Activated naive CD8-positive, alpha-beta T cell treated with anti-CD3 and anti-CD28 coated beads, Interleukin-2, amount 10 ng/mL, durations not matched to agents 7 days and 5 days (primary cell): ENCODE results near the gene ACP4. TPM values are rescaled to one million over a fixed set of nuclear protein-coding genes. Genes with fewer than 3 reads are reported as not detected.

Source experiments
- ATAC-seq: fragments of 150-1000 bp; cut with Tn5 transposase; one replicate; pipeline ENCODE4 v1.10.0; 2021; ENCODE audit warnings: low read depth, moderate library complexity
- POLR2A ChIA-PET: fragments of 350-600 bp; sonication (Branson Sonifier 250); formaldehyde crosslinking; loops from one replicate; lab custom pipeline; 2021; ENCODE audit warnings: antibody characterized with exemption; lab: Charles Lee
- DNase-seq: peaks from one replicate; pipeline ENCODE4 v3.0.0; 2021
- H3K27ac Mint-ChIP-seq: one replicate; pipeline ENCODE4 v1.8.0; 2022; ENCODE audit warnings: mild to moderate bottlenecking, mixed read lengths
- H3K27me3 Mint-ChIP-seq: one replicate; pipeline ENCODE4 v1.8.0; 2022; ENCODE audit warnings: mild to moderate bottlenecking, moderate library complexity, mixed read lengths
- H3K36me3 Mint-ChIP-seq: one replicate; pipeline ENCODE4 v1.8.0; 2021; ENCODE audit warnings: mild to moderate bottlenecking, mixed read lengths
- H3K4me1 Mint-ChIP-seq: one replicate; pipeline ENCODE4 v1.8.0; 2021; ENCODE audit warnings: mixed read lengths
- H3K4me3 Mint-ChIP-seq: one replicate; pipeline ENCODE4 v1.8.0; 2022; ENCODE audit warnings: mild to moderate bottlenecking, moderate library complexity, mixed read lengths
- H3K9me3 Mint-ChIP-seq: one replicate; pipeline ENCODE4 v1.8.0; 2021; ENCODE audit warnings: mixed read lengths
- total RNA-seq, 2 experiments: library from RNA; stranded (reverse); gene quantifications; one replicate each; pipeline ENCODE4 v1.2.3, GENCODE V29; 2021

Gene ACP4
- total RNA-seq, 2 experiments from 2014 or later: not detected

DNA sequence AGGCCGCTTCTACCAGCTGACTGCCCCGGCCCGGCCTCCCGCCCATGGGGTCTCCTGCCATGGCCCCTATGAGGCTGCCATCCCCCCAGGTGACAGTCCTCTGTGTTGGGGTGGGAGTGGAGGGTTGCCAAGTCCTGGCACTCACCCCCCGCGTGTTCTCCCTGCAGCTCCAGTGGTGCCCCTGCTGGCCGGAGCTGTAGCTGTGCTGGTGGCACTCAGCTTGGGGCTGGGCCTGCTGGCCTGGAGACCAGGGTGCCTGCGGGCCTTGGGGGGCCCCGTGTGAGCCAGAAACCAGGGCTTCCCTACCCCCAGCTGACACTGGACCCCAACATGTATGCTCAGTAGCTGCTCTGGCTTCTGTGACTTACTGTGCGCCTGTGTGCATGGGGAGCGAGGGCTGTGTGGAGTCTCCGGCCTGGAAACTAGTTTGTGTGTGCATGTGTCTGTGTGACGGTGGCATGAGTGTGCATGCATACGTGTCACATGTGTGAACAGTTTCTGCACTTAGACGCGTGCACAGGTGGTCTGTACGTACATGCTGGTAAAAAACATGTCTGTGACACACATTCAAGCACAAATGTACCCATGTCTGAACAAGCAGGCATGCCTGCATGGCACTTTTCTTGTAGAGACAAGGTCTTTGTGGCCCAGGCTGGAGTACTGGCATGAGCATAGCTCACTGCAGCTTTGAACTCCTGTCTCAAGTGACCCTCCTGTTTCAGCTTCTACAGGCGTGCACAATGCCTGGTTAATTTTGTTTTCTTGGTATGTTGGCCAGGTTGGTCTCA is 4.9 kb downstream of the ACP4 start:
- Mint-ChIP-seq H3K4me3 (no peak overlapping the region), H3K27ac (no peak overlapping the region), H3K36me3 (peaks cover under 1% of the 10 kb centered on the region), H3K27me3 (no peaks in the 10 kb centered on the region), H3K4me1 (peaks cover 2% of the 10 kb centered on the region), H3K9me3 (no peaks in the 10 kb centered on the region)
- DNase-seq (no peak), ATAC-seq (no peak)
- POLR2A ChIA-PET: interaction anchor here (0.9 to 2.0 kb wide), 2 partner anchors 9 to 12 kb away, joined by 3 to 12 read pairs; no protein-coding TSS in a partner anchor

DNA sequence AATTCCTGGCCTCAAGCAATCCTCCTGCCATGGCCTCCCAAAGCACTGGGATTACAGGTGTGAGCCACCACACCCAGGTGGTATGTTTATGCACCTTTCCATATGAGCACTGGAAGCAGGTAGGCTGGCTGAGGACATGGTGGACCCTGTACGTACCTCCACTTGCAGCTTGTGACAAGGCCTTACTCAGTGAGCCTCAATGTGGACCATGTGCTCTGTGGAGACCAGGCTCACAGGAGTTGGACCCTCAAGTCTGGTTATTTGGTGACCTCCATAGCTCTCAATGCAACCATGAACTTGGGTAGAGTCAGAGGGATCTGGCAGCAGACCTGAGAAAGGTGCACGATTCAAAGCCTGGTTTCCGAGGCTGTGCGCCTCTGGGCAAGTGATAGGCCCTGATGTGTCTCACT is 5.5 kb downstream of the ACP4 start:
- Mint-ChIP-seq H3K4me1 (peaks cover 2% of the 10 kb centered on the region), H3K27me3 (no peaks in the 10 kb centered on the region), H3K36me3 (peaks cover 2% of the 10 kb centered on the region), H3K9me3 (no peaks in the 10 kb centered on the region), H3K4me3 (no peak overlapping the region), H3K27ac (no peak overlapping the region)
- no peak for DNase-seq
- POLR2A ChIA-PET: interaction anchor here (2.0 kb wide), 1 partner anchor 9 kb away, joined by 12 read pairs; no protein-coding TSS in a partner anchor
- no peak for ATAC-seq

DNA sequence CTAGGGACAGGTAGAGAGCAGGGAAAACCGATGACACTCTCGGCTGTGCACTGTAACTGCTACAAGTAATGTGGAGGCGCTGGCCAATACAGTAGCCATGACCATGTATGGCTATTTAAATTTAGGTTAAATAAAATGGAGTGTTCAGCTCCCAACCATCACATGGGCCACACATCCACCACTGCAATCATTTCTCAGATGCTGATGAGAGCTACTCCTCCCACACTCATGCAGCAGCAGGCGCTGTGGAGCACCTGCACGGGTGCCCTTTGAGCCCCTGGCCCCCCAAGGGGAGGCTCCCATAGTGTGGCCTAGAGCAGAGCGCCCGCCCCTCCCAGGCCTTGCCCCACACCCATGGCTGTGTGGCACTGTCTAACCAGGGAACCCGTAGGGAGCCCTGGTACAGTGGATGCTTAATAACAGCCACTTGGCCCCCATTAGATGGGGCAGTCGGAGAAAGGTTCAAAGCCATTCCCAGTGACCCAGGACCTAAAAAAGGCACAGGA is 6.0 kb downstream of the ACP4 start:
- Mint-ChIP-seq H3K4me1 (peaks cover 5% of the 10 kb centered on the region), H3K27ac (no peak overlapping the region), H3K27me3 (no peaks in the 10 kb centered on the region), H3K36me3 (peaks cover 6% of the 10 kb centered on the region), H3K9me3 (no peaks in the 10 kb centered on the region), H3K4me3 (no peak overlapping the region)
- ATAC-seq (no peak), DNase-seq (no peak)
- POLR2A ChIA-PET: interaction anchor here (2.0 kb wide), 1 partner anchor 8 kb away, joined by 12 read pairs; no protein-coding TSS in a partner anchor

DNA sequence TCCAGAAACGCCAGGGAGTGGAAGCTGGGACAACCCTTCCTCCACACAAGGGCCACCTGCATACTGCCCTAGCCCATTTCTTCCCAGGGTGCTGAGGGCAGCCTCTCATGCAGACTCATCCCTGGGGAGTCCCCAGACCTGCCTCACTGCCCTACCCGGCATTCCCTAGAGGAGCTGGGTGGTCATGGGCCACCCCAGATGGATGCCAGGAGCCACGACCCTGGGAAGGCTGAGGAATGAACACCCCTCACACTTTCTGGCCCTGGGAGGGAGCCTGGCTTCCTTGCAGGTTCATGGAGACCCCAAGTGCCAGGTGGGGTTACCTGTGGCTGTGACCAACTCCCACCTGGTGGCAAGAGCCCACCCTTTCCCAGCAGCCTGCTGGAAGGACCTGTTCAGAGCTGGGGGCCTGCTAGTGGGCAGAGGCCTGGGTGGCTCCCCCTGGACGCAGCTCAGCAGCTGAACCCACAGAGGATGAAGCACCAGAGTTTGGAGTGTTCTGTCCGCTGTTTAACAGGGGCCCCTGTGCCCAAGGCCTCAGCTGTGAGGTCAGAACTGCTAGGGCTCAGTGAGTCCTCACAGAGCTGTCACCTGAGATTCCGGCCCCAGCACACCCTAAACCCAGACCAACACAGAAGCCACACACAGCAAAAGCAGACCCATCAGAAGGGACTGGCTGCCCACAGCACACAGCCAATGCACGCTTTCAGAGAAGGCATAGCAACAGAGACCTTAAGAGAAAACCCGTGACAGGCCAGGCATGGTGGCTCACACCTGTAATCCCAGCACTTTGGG is 6.6 kb downstream of the ACP4 start:
- H3K4me3 Mint-ChIP-seq: no peak overlapping the region
- peaks cover 7% of the 10 kb centered on the region for H3K36me3 Mint-ChIP-seq
- no peaks in the 10 kb centered on the region for H3K27me3 Mint-ChIP-seq
- no peaks in the 10 kb centered on the region for H3K9me3 Mint-ChIP-seq
- POLR2A ChIA-PET: no interaction called here
- peaks cover 7% of the 10 kb centered on the region for H3K4me1 Mint-ChIP-seq
- no peak for DNase-seq
- ATAC-seq: no peak
- no peak overlapping the region for H3K27ac Mint-ChIP-seq

DNA sequence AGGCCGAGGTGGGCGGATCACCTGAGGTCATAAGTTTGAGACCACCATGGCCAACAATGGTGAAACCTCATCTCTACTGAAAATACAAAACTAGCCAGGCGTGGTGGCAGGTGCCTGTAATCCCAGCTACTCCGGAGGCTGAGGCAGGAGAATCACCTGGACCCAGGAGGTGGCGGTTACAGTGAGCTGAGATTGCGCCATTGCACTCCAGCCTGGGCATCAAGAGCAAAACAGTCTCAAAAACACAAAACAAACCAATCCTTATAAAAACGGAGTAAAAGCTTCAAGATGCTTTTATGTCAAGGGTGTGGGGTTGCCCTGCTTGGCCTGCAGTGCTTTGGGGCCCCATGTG is 7.2 kb downstream of the ACP4 start:
- H3K36me3 Mint-ChIP-seq: peaks cover 10% of the 10 kb centered on the region
- H3K9me3 Mint-ChIP-seq: no peaks in the 10 kb centered on the region

DNA sequence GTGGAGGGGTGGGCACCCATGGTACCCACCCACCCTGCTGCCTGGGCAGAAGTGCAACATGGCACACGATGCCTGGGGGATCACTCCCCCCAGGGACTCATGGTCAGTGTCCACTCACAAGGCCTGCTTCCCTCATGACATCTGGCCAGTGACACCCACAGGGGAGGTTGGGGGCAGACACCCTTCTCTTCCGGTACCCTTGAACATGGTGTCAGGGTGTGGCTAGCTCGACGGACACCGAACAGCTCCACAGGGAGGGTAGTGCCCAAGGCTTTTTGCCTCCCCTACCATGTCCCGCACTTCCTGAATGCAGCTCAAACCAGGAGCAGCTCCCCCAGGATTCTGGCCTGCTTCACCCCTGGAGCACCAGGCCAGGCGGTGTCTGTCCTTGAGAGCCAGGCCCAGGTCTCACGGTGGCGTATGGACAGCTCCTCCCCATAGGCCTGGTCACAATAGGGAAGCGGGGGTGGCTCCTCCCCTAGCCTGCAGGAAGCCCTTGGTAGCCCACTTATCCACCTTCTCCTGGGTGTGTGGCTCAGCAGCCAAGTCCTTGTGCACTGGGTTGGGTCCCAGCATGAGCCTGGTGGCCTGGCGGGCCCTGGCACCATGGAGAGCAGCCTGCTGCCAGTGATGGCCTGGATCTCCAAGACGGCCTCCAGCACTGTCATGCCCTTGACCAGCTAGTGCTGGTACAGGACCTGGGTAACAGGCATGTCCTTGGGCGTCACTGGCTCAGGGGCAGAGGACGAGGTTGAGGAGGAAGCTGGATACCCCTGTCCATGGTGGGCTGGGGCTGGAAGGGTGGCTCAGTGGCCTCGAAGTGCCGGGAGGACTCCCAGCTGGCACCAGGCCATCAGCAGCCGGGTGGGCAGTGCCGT is 7.8 kb downstream of the ACP4 start:
- DNase-seq: no peak
- H3K9me3 Mint-ChIP-seq: no peaks in the 10 kb centered on the region
- peaks cover 14% of the 10 kb centered on the region for H3K36me3 Mint-ChIP-seq
- H3K27ac Mint-ChIP-seq: no peak overlapping the region
- no peak overlapping the region for H3K4me3 Mint-ChIP-seq
- peaks cover 17% of the 10 kb centered on the region for H3K4me1 Mint-ChIP-seq
- ATAC-seq: no peak
- no peaks in the 10 kb centered on the region for H3K27me3 Mint-ChIP-seq
- POLR2A ChIA-PET: no interaction called here

More for the DNA sequence above, 7.2 kb downstream of the ACP4 start:
- no peak overlapping the region for H3K27ac Mint-ChIP-seq
- DNase-seq (no peak), ATAC-seq (no peak)
- POLR2A ChIA-PET: no interaction called here
- H3K27me3 Mint-ChIP-seq: no peaks in the 10 kb centered on the region
- peaks cover 12% of the 10 kb centered on the region for H3K4me1 Mint-ChIP-seq
- H3K4me3 Mint-ChIP-seq: no peak overlapping the region

DNA sequence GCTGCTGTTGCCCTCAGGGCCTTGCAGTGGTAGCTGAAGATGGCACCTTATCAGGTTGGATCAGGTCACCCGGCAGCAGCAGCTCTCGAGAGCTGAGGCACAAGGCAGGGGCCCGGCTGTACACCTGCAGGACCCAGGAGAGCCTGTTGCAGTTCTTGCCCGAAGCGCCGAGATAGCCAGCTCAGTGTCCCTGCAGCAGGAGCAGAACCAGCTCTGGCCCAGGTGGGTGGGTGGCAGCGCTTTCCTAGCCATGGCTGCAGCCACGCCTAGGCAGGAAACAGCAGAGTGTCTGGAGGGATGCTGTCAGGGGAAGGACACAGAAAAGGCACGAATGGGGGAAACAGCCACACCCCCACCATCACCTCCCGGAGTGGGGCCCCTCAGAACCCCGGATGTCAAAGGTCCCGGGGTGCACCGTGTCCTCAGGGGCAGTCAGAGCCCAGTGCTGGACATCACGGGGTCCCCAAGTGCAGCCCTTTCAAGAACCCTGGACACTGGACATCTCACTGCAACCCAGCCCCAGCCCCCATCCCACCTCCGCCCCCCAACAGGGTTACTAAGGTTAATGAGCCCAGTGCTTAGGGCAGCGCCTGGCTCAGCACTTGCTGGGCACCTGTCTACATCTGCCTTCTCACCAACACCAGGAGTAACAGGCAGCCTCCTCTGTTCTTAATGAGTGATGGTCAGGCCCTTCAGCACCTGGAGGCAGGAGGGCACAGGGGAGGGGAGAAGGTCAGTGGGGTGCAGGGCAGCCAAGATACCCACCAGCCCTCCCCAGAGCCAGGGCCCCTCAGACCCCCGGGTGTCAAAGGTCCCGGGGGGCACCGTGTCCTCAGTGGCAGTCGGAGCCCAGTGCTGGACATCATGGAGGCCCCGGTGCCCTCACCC is 8.7 kb downstream of the ACP4 start:
- Mint-ChIP-seq H3K9me3 (no peaks in the 10 kb centered on the region), H3K27ac (no peak overlapping the region), H3K4me1 (peaks cover 23% of the 10 kb centered on the region), H3K36me3 (peaks cover 19% of the 10 kb centered on the region), H3K4me3 (no peak overlapping the region), H3K27me3 (no peaks in the 10 kb centered on the region)
- POLR2A ChIA-PET: no interaction called here
- DNase-seq: no peak
- no peak for ATAC-seq

DNA sequence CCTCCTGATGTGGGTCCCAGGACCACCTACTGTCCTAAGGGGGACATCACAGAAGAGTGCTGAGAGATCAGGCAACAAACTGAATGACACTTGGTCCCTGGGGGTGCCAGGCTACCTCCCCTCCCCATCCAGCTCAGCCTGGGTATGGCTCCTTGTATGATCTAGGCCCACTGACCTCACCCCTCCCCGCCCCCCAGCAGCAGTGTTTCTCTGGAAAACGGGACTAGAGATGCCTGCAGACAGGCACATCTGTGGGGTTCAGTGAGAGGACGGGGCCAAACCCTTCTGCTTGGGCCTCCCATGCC is 9.3 kb downstream of the ACP4 start:
- Mint-ChIP-seq H3K27me3 (no peaks in the 10 kb centered on the region), H3K4me3 (no peak overlapping the region), H3K27ac (no peak overlapping the region), H3K4me1 (peaks cover 21% of the 10 kb centered on the region), H3K36me3 (peaks cover 21% of the 10 kb centered on the region), H3K9me3 (no peaks in the 10 kb centered on the region)
- DNase-seq (no peak), ATAC-seq (no peak)
- POLR2A ChIA-PET: no interaction called here

DNA sequence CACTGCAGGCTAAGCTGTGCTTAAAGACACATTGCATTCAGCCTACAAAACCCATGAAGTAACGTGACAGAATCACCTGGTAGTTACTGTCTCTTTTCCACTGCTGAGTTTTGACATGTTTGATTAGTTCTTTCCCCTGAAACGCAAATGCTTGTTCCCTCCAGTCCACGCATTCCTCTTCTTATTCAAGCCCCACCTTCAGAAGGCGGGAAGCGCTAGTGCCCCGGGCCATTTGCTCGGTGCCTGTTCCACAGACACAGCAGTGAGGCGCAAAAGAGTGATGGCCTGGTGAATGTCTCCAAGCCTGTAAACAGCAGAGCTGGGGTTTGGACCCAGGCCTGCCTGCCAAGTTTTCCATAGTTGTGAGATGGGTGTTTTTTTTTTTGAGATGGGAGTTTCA is 10.9 kb downstream of the ACP4 start:
- Mint-ChIP-seq H3K36me3 (peaks cover 21% of the 10 kb centered on the region), H3K27me3 (no peaks in the 10 kb centered on the region), H3K27ac (no peak overlapping the region), H3K4me3 (no peak overlapping the region), H3K4me1 (peaks cover 25% of the 10 kb centered on the region), H3K9me3 (no peaks in the 10 kb centered on the region)
- no peak for ATAC-seq
- DNase-seq: no peak
- POLR2A ChIA-PET: interaction anchor here (0.8 kb wide), 2 partner anchors 14 to 59 kb away, joined by 3 read pairs; no protein-coding TSS in a partner anchor

DNA sequence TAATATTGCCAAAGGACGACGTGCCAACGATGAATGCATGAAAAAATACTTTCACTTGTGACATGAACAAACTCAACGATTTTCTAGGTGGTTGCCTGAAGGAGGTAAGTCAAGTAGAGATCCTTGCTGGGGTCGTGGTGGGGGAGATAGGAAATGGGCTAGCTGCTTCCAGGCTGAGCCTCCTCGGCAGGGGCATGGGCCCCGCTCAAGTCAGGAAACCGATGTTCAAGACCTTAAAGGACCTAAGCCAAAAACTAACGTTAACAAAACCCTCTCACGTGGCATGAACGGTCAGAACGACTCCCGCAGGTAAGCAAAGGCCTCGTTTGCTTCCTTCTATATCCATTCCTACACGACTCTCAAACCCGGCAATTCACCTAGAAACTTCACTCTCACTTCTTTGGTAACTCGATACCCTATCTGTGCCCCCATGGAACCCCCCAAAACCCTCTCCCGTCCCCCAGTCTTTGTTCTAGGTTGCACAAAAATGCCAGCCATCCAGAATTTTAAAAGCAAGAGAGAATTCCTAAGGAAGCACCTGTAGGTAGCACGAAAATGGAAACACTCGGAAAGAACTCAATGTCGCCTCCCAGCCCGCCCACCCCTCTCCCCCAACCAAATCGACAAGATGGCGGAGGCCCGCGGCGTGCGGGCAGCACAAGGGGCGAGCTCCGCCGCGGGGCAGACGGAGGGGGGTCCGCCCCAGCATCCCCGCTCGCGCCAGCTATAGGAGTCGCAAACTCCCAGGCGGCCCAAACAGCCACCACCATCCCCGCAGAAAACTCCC is 13.6 kb downstream of the ACP4 start:
- H3K36me3 Mint-ChIP-seq: peaks cover 21% of the 10 kb centered on the region
- peak; percentile 1 for ATAC-seq
- peak overlapping the region; percentile 94 for H3K27ac Mint-ChIP-seq
- H3K4me1 Mint-ChIP-seq: peaks cover 25% of the 10 kb centered on the region
- POLR2A ChIA-PET: interaction anchor here (0.7 to 2.9 kb wide), 6 partner anchors 9 to 293 kb away, joined by 3 to 22 read pairs (median 10); partner anchors contain the start of gene JOSD2
- H3K9me3 Mint-ChIP-seq: no peaks in the 10 kb centered on the region
- no peak for DNase-seq
- H3K4me3 Mint-ChIP-seq: peak overlapping the region; percentile 99
- H3K27me3 Mint-ChIP-seq: peaks cover 6% of the 10 kb centered on the region

DNA sequence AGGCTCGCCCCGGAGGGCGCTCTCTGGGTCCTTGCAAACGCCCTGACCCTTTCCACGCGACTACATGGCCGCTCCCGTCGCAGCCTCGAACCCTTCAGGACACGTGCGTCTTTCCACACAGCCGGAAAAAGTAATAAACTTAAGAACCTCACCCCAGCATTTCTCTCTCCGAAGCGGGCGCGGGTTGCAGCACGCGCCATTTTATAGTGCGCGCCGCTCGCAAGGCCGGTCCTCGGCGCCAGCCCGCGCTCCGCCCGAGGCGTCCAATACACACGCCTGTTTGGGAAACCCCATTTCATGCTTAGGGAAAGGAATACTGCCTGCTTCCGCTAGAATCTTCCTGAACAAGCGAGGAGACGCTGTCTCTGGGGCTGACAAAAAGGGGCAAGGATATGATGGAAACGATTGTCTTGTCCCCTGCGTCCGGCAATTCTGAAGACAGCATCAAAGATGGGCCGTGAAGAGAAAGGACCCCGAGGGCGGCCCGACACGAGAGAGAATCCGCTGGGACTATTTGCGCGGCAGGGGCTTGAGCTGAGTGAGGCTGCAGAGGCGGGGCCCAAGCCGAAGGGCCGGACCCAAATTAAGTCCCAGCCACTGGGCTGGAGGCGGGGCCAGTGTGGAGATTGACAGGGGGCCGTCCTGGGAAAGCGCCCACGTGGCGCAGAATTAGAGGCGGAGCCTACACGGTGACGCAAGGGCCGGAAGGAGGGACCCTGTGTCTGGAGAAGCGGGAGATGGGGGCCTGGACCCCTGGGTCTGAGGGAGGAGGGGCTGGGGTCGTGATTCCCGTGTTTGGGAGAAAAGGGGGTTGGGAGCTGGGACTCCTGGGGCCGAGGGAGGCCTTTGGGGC is 14.4 kb downstream of the ACP4 start:
- DNase-seq (peak; percentile 97), ATAC-seq (peak; percentile 98)
- Mint-ChIP-seq H3K4me1 (peaks cover 25% of the 10 kb centered on the region), H3K36me3 (peaks cover 21% of the 10 kb centered on the region), H3K9me3 (no peaks in the 10 kb centered on the region), H3K27me3 (peaks cover 6% of the 10 kb centered on the region), H3K4me3 (peak overlapping the region; percentile 99), H3K27ac (peak overlapping the region; percentile 94)
- POLR2A ChIA-PET: interaction anchor here (0.6 to 2.9 kb wide), 16 partner anchors 9 to 1266 kb away, joined by 3 to 22 read pairs (median 3); partner anchors contain the start of genes ATF5, JOSD2, NUP62 and POLD1
